Endothelial cell of umbilical vein (primary cell): ENCODE results near the gene PEX10. TPM values are rescaled to one million over a fixed set of nuclear protein-coding genes. Genes with fewer than 3 reads are reported as not detected.

Source experiments
- BruUV-seq: library from RNA; stranded (reverse); fragments of 400-500 nt; replicated peaks from 2 replicates; lab custom pipeline; 2021; lab: Mats Ljungman, UMichigan
- CTCF ChIA-PET: fragments of 300-600, 350-600 bp; sonication (Branson Sonifier 250); formaldehyde crosslinking; loops from one replicate; lab custom pipeline; 2021; ENCODE audit warnings: antibody characterized with exemption, inconsistent platforms; lab: Charles Lee
- POLR2A ChIA-PET: fragments of 300-600, 350-600 bp; sonication (Branson Sonifier 250); formaldehyde crosslinking; loops from one replicate; lab custom pipeline; 2021; ENCODE audit warnings: antibody characterized with exemption, inconsistent platforms; lab: Charles Lee
- DNase-seq: peaks from one replicate; pipeline ENCODE4 v3.0.0-alpha.2; 2011; ENCODE audit warnings: low read depth, low spot score
- FAIRE-seq: peaks from 2 replicates; lab custom pipeline; 2011; peaks lifted over from hg19 to GRCh38; lab: Jason Lieb, UNC
- H2AFZ ChIP-seq: 2 replicates; pipeline ENCODE4 v1.6.0; 2012; ENCODE audit warnings: low read depth, low read length, control low read depth, inconsistent platforms
- H3K27ac ChIP-seq: 2 replicates; pipeline ENCODE4 v1.5.1; 2011; ENCODE audit warnings: low read depth, mild to moderate bottlenecking, control low read depth, low read length, moderate library complexity; ENCODE audit not compliant: insufficient read depth
- H3K27me3 ChIP-seq, 2 experiments: 2 replicates each; pipeline versions ENCODE4 v1.6.0 to v1.6.1; 2011; ENCODE audit warnings: low read length in 2 of 2, mixed read lengths in 1 of 2; ENCODE audit not compliant: control insufficient read depth in 2 of 2, insufficient read depth in 2 of 2
- H3K36me3 ChIP-seq, 2 experiments: 2 replicates in 1 of 2; 3 replicates in 1 of 2; pipeline ENCODE4 v1.5.1; 2011; ENCODE audit warnings: low read length in 2 of 2, mild to moderate bottlenecking in 1 of 2, moderate library complexity in 1 of 2; ENCODE audit not compliant: control insufficient read depth in 2 of 2, insufficient read depth in 2 of 2; ENCODE audit errors: extremely low read depth in 1 of 2
- H3K4me1 ChIP-seq: 3 replicates; pipeline ENCODE4 v1.5.1; 2011; ENCODE audit warnings: mild to moderate bottlenecking, low read length; ENCODE audit not compliant: control insufficient read depth, insufficient read depth; ENCODE audit errors: extremely low read depth
- H3K4me2 ChIP-seq: 2 replicates; pipeline ENCODE4 v1.6.1; 2011; ENCODE audit warnings: low read length, control low read depth, mixed read lengths; ENCODE audit not compliant: insufficient read depth
- H3K4me3 ChIP-seq, 3 experiments: fragments of 200-600 bp in 1 of 3; sonication (generic), shearing (Covaris generic) in 1 of 3; replicated peaks in 1 of 3; 2 replicates each; pipeline ENCODE4 v1.5.1; 2011 to 2016; ENCODE audit warnings: control low read depth in 3 of 3, low read length in 3 of 3, mild to moderate bottlenecking in 2 of 3, inconsistent platforms in 1 of 3, low read depth in 1 of 3, moderate library complexity in 1 of 3; ENCODE audit not compliant: insufficient read depth in 1 of 3
- H3K79me2 ChIP-seq: 2 replicates; pipeline ENCODE4 v1.6.0; 2012; ENCODE audit warnings: low read length, inconsistent platforms; ENCODE audit not compliant: control insufficient read depth, insufficient read depth
- H3K9ac ChIP-seq: replicated peaks from 2 replicates; pipeline ENCODE3; 2011; ENCODE audit warnings: low read length, control low read depth; ENCODE audit not compliant: insufficient read depth; ENCODE audit errors: extremely low read depth
- H3K9me1 ChIP-seq: replicated peaks from 3 replicates; pipeline ENCODE4 v1.6.0; 2011; ENCODE audit warnings: mild to moderate bottlenecking, low read length; ENCODE audit not compliant: control insufficient read depth, insufficient read depth; ENCODE audit errors: extremely low read depth
- H3K9me3 ChIP-seq: replicated peaks from 2 replicates; pipeline ENCODE4 v1.5.1; 2012; ENCODE audit warnings: low read length, inconsistent platforms; ENCODE audit not compliant: control insufficient read depth, insufficient read depth
- H4K20me1 ChIP-seq: replicated peaks from 2 replicates; pipeline ENCODE3; 2011; ENCODE audit warnings: mild to moderate bottlenecking, low read length; ENCODE audit not compliant: control insufficient read depth, insufficient read depth; ENCODE audit errors: extremely low read depth
- CTCF ChIP-seq, 2 donors: IDR thresholded peaks; 1 replicate in 1 of 2; 2 replicates in 1 of 2; pipeline ENCODE4 v1.5.1; 2011; ENCODE audit warnings: low read length in 2 of 2, mild to moderate bottlenecking in 2 of 2, moderate library complexity in 2 of 2, control low read depth in 1 of 2, inconsistent platforms in 1 of 2, low read depth in 1 of 2; ENCODE audit not compliant: insufficient read depth in 1 of 2; ENCODE audit errors: extremely low read depth in 1 of 2
- EZH2 ChIP-seq: IDR thresholded peaks from 2 replicates; pipeline ENCODE4 v1.6.1; 2012; ENCODE audit warnings: borderline replicate concordance, low read depth, mild to moderate bottlenecking, moderate library complexity, low read length, inconsistent platforms; ENCODE audit not compliant: severe bottlenecking
- FOS ChIP-seq: IDR thresholded peaks from 2 replicates; pipeline ENCODE4 v1.6.1; 2011; ENCODE audit warnings: mild to moderate bottlenecking, low read length, moderate library complexity, borderline replicate concordance; ENCODE audit not compliant: insufficient read depth
- GATA2 ChIP-seq: IDR thresholded peaks from 2 replicates; pipeline ENCODE4 v1.7.0; 2011; ENCODE audit warnings: low read depth, mild to moderate bottlenecking, moderate library complexity, mixed read lengths, low read length; ENCODE audit not compliant: insufficient read length, insufficient read depth
- JUN ChIP-seq: IDR thresholded peaks from 2 replicates; pipeline ENCODE4 v1.6.1; 2011; ENCODE audit warnings: borderline replicate concordance, low read depth; ENCODE audit not compliant: insufficient read length, insufficient read depth
- MAX ChIP-seq: IDR thresholded peaks from 2 replicates; pipeline ENCODE4 v1.6.1; 2011; ENCODE audit not compliant: insufficient read depth, insufficient read length
- MYC ChIP-seq: IDR thresholded peaks from one replicate; pipeline ENCODE4 v1.6.1; 2011; ENCODE audit warnings: mild to moderate bottlenecking, low read depth, low read length
- POLR2A ChIP-seq: IDR thresholded peaks from 2 replicates; pipeline ENCODE4 v1.6.1; 2012; ENCODE audit warnings: low read depth, mild to moderate bottlenecking, control low read depth, low read length
- POLR2AphosphoS5 ChIP-seq: IDR thresholded peaks from 2 replicates; pipeline ENCODE4 v1.6.1; 2012; ENCODE audit warnings: low read depth, mild to moderate bottlenecking, control low read depth, low read length, moderate library complexity; ENCODE audit not compliant: insufficient read depth
- dilution Hi-C: fragments of 300-500 bp; cut with MboI; formaldehyde crosslinking; loops from one replicate; pipeline ENCODE4 v1.15.0; 2019; ENCODE audit warnings: low sequenced_read_pairs; ENCODE audit not compliant: extremely low pct_ligation_motif_present
- intact Hi-C: fragments of 100-400 bp; cut with micrococcal nuclease; formaldehyde crosslinking; loops from one replicate; pipeline ENCODE4 v1.10.0; 2022
- polyA plus RNA-seq, 4 experiments: library from polyadenylated mRNA; depleted of rRNA in 3 of 4; stranded (reverse) in 3 of 4; unstranded in 1 of 4; fragments of >200 nt; gene quantifications; 2 replicates each; pipeline versions ENCODE4 v1.2.1 to v1.2.3, GENCODE V29; 2011 to 2012; ENCODE audit warnings: missing spikeins in 1 of 4
- total RNA-seq: library from RNA; stranded (reverse); gene quantifications from 2 replicates; pipeline ENCODE4 v1.2.3, GENCODE V29; 2021

Gene PEX10
- total and polyA plus RNA-seq, 2 donors (not counting 3 experiments of a cell fraction or from before 2014, with no cell fraction given) = 25.1 to 26.7 TPM

- CTCF ChIA-PET = interaction anchor here (1.1 kb wide), 1 partner anchor 1005 kb away, joined by 3 read pairs; no protein-coding TSS in a partner anchor
- no peak for FAIRE-seq
Observed at GRCh38 chr1:2419416-2419815, 7.1 kb upstream of the PEX10 start.

GRCh38 chr1:2418791-2419320 lies 6.5 kb upstream of the PEX10 start:
- intact Hi-C loops = no loop called here
- FAIRE-seq (no peak), DNase-seq (no peak)
- Histone ChIP-seq H4K20me1 (no peaks in the 10 kb centered on the region), H3K9me1 (no peaks in the 10 kb centered on the region), H3K27me3 (no peaks in the 10 kb centered on the region), H3K9me3 (no peaks in the 10 kb centered on the region), H3K9ac (no peak overlapping the region), H2AFZ (no peak overlapping the region), H3K27ac (no peak overlapping the region), H3K36me3 (no peaks in the 10 kb centered on the region), H3K79me2 (no peaks in the 10 kb centered on the region), H3K4me3 (no peak overlapping the region), H3K4me1 (no peaks in the 10 kb centered on the region), H3K4me2 (no peak overlapping the region)
- ChIA-PET POLR2A (no interaction called here), CTCF (interaction anchor here (1.1 kb wide), 1 partner anchor 1005 kb away, joined by 3 read pairs; no protein-coding TSS in a partner anchor)
- BruUV-seq = no TSS peak
- TF ChIP-seq GATA2 (no peak), MYC (no peak), EZH2 (no peak), POLR2AphosphoS5 (no peak), CTCF (IDR thresholded peaks at IDR 0.05; ENCODE audit: extremely low read depth in 1 of 2, insufficient read depth in 1 of 2, low read depth in 1 of 2, low read length in 2 of 2) (no peak), JUN (no peak), POLR2A (no peak), MAX (no peak), FOS (no peak)
- dilution Hi-C loops = no loop called here

More at GRCh38 chr1:2419416-2419815, 7.1 kb upstream of the PEX10 start:
- DNase-seq = no peak
- H3K27me3 ChIP-seq = no peaks in the 10 kb centered on the region
- BruUV-seq = no TSS peak
- POLR2A ChIA-PET = interaction anchor here (0.6 kb wide), 1 partner anchor 341 kb away, joined by 3 read pairs; no protein-coding TSS in a partner anchor
- H3K4me2 ChIP-seq = no peak overlapping the region
- TF ChIP-seq GATA2 = no peak
- TF ChIP-seq JUN = no peak
- no peaks in the 10 kb centered on the region for H3K4me1 ChIP-seq
- H3K9ac ChIP-seq = no peak overlapping the region
- dilution Hi-C loops (no loop called here), intact Hi-C loops (no loop called here)
- no peaks in the 10 kb centered on the region for H3K79me2 ChIP-seq
- H3K9me1 ChIP-seq = no peaks in the 10 kb centered on the region
- H4K20me1 ChIP-seq = no peaks in the 10 kb centered on the region
- H3K9me3 ChIP-seq = no peaks in the 10 kb centered on the region
- no peak overlapping the region for H3K4me3 ChIP-seq
- H3K27ac ChIP-seq = no peak overlapping the region
- H2AFZ ChIP-seq = no peak overlapping the region
- H3K36me3 ChIP-seq = no peaks in the 10 kb centered on the region
